IMR-90 (cell line): ENCODE measurements around the gene ERC2. TPM values are rescaled to one million over a fixed set of nuclear protein-coding genes. Genes with fewer than 3 reads are reported as not detected.
"Not testable (repeated sequence)": the region's sequence is repeated elsewhere in the genome, so short reads cannot be mapped to it uniquely, and the experiment has no call there.

ENCODE experiments used
- ATAC-seq: fragments of 200-7000 bp; cut with Tn5 transposase; 2 replicates; pipeline ENCODE4 v1.9.1; 2020; ENCODE audit warnings: low read depth, mild to moderate bottlenecking, moderate library complexity
- BruUV-seq: library from RNA; stranded (reverse); fragments of 400-500 nt; replicated peaks from 2 replicates; lab custom pipeline; 2021; lab: Mats Ljungman, UMichigan
- CTCF ChIA-PET: fragments of 300-600 bp; formaldehyde crosslinking; extraction: SDS; loops from one replicate; lab custom pipeline; 2021; ENCODE audit warnings: antibody characterized with exemption; lab: Yijun Ruan, JAX
- POLR2A ChIA-PET: fragments of 300-600 bp; sonication (Branson Sonifier 250); formaldehyde crosslinking; loops from one replicate; lab custom pipeline; 2022; ENCODE audit warnings: antibody characterized with exemption; ENCODE audit not compliant: unreplicated experiment; lab: Charles Lee
- DNase-seq: peaks from one replicate; pipeline ENCODE4 v3.0.0; 2013
- H2AFZ ChIP-seq: replicated peaks from 2 replicates; pipeline ENCODE3; 2013; ENCODE audit warnings: low read length, mild to moderate bottlenecking; ENCODE audit not compliant: poor library complexity
- H2AK5ac ChIP-seq: 2 replicates; pipeline ENCODE4 v1.6.1; 2013; ENCODE audit warnings: low read depth, low read length, inconsistent platforms
- H2AK9ac ChIP-seq: replicated peaks from 2 replicates; pipeline ENCODE3; 2013; ENCODE audit warnings: mild to moderate bottlenecking, low read depth, low read length, moderate library complexity; ENCODE audit not compliant: poor library complexity
- H2BK120ac ChIP-seq: 2 replicates; pipeline ENCODE4 v1.6.1; 2013; ENCODE audit warnings: low read depth, low read length, inconsistent platforms
- H2BK15ac ChIP-seq: 3 replicates; pipeline ENCODE4 v1.6.1; 2013; ENCODE audit warnings: low read depth, low read length, inconsistent platforms
- H2BK20ac ChIP-seq: 2 replicates; pipeline ENCODE4 v1.6.1; 2013; ENCODE audit warnings: low read depth, mild to moderate bottlenecking, inconsistent platforms, low read length, moderate library complexity
- H2BK5ac ChIP-seq: 2 replicates; pipeline ENCODE4 v1.6.1; 2013; ENCODE audit warnings: mild to moderate bottlenecking, low read depth, low read length, inconsistent platforms; ENCODE audit not compliant: poor library complexity, severe bottlenecking
- H3K14ac ChIP-seq: replicated peaks from 2 replicates; pipeline ENCODE4 v1.6.1; 2013; ENCODE audit warnings: low read depth, low read length, inconsistent platforms
- H3K18ac ChIP-seq: 2 replicates; pipeline ENCODE4 v1.6.1; 2013; ENCODE audit warnings: low read depth, low read length, control low read depth
- H3K23ac ChIP-seq: 2 replicates; pipeline ENCODE4 v1.6.1; 2013; ENCODE audit warnings: low read depth, low read length, inconsistent platforms
- H3K27ac ChIP-seq: 2 replicates; pipeline ENCODE4 v1.5.1; 2013; ENCODE audit warnings: mild to moderate bottlenecking, control low read depth, low read length; ENCODE audit not compliant: insufficient read depth
- H3K27me3 ChIP-seq: 2 replicates; pipeline ENCODE4 v1.6.1; 2013; ENCODE audit warnings: low read length; ENCODE audit not compliant: control insufficient read depth, insufficient read depth
- H3K36me3 ChIP-seq: 2 replicates; pipeline ENCODE4 v1.6.1; 2013; ENCODE audit warnings: low read length, mixed read lengths; ENCODE audit not compliant: control insufficient read depth, insufficient read depth
- H3K4ac ChIP-seq: 2 replicates; pipeline ENCODE4 v1.6.1; 2013; ENCODE audit warnings: low read depth, low read length, inconsistent platforms
- H3K4me1 ChIP-seq: 2 replicates; pipeline ENCODE4 v1.6.1; 2013; ENCODE audit warnings: low read length, mixed read lengths; ENCODE audit not compliant: control insufficient read depth, insufficient read depth
- H3K4me2 ChIP-seq: 2 replicates; pipeline ENCODE4 v1.6.1; 2013; ENCODE audit warnings: low read depth, mild to moderate bottlenecking, control low read depth, low read length, moderate library complexity
- H3K4me3 ChIP-seq: 2 replicates; pipeline ENCODE4 v1.5.1; 2013; ENCODE audit warnings: low read depth, mild to moderate bottlenecking, control low read depth, low read length, moderate library complexity; ENCODE audit not compliant: insufficient read depth
- H3K56ac ChIP-seq: 2 replicates; pipeline ENCODE4 v1.6.1; 2013; ENCODE audit warnings: low read length, inconsistent platforms; ENCODE audit not compliant: insufficient read depth; ENCODE audit errors: extremely low read depth
- H3K79me1 ChIP-seq, 2 experiments: 2 replicates each; pipeline ENCODE4 v1.6.1; 2013; ENCODE audit warnings: low read length in 2 of 2, inconsistent platforms in 1 of 2, low read depth in 1 of 2
- H3K9ac ChIP-seq: 2 replicates; pipeline ENCODE4 v1.6.1; 2013; ENCODE audit warnings: low read depth, low read length, control low read depth
- H3K9me1 ChIP-seq: 2 replicates; pipeline ENCODE4 v1.6.1; 2013; ENCODE audit warnings: low read length, inconsistent platforms; ENCODE audit not compliant: insufficient read depth
- H3K9me3 ChIP-seq: 2 replicates; pipeline ENCODE4 v1.6.1; 2013; ENCODE audit warnings: low read length; ENCODE audit not compliant: control insufficient read depth, insufficient read depth
- H4K20me1 ChIP-seq: 2 replicates; pipeline ENCODE4 v1.6.1; 2013; ENCODE audit warnings: low read length, inconsistent platforms; ENCODE audit not compliant: insufficient read depth
- H4K5ac ChIP-seq: 2 replicates; pipeline ENCODE4 v1.6.1; 2013; ENCODE audit warnings: mild to moderate bottlenecking, low read depth, low read length, control low read depth
- H4K8ac ChIP-seq, 2 experiments: 2 replicates each; pipeline ENCODE4 v1.6.1; 2013; ENCODE audit warnings: low read depth in 2 of 2, low read length in 2 of 2, control low read depth in 1 of 2, inconsistent platforms in 1 of 2
- H4K91ac ChIP-seq: 2 replicates; pipeline ENCODE4 v1.6.1; 2013; ENCODE audit warnings: low read depth, low read length, inconsistent platforms; ENCODE audit not compliant: insufficient read depth
- CTCF ChIP-seq: conservative IDR thresholded peaks from 2 replicates; pipeline ENCODE4 v1.5.1; 2012; ENCODE audit warnings: mild to moderate bottlenecking, low read depth, low read length, improper control_type of control experiment
- MXI1 ChIP-seq: IDR thresholded peaks from 2 replicates; pipeline ENCODE4 v1.6.1; 2012; ENCODE audit warnings: low read depth, mild to moderate bottlenecking, low read length, moderate library complexity, borderline replicate concordance
- POLR2A ChIP-seq: IDR thresholded peaks from 2 replicates; pipeline ENCODE4 v1.6.1; 2012; ENCODE audit warnings: mild to moderate bottlenecking, low read depth, low read length
- SMC3 ChIP-seq: fragments of 150-350 bp; IDR thresholded peaks from 2 replicates; pipeline ENCODE4 v1.6.1; 2016; ENCODE audit warnings: low read depth, mild to moderate bottlenecking, antibody characterized with exemption, low read length, moderate library complexity
- WGBS, 2 experiments: methylation state at CpG; one replicate each; pipeline versions ENCODE4 v1.1.5 to v1.1.7; 2013; ENCODE audit warnings: missing lambda C conversion rate in 2 of 2; ENCODE audit not compliant: insufficient read length in 1 of 2; ENCODE audit errors: extremely low coverage in 2 of 2; 5-methylcytosine and 5-hydroxymethylcytosine counted together
- dilution Hi-C: fragments of 300-500 bp; cut with HindIII; formaldehyde crosslinking; loops from one replicate; pipeline ENCODE4 v1.14.3; 2018; ENCODE audit warnings: low sequenced_read_pairs; ENCODE audit not compliant: unreplicated experiment
- in situ Hi-C: fragments of 300-500 bp; cut with MboI; formaldehyde crosslinking; loops from 3 replicates; pipeline ENCODE4 v1.14.3; 2019; ENCODE audit warnings: low sequenced_read_pairs, inconsistent platforms, mixed read lengths
- intact Hi-C: fragments of 100-400 bp; cut with micrococcal nuclease; formaldehyde crosslinking; loops from 2 replicates; pipeline ENCODE4 v1.10.0; 2022
- polyA plus RNA-seq, 3 experiments: library from polyadenylated mRNA; depleted of rRNA; stranded (reverse); fragments of >200 nt; gene quantifications; 2 replicates each; pipeline ENCODE4 v1.2.3, GENCODE V29; 2012; ENCODE audit warnings: low replicate concordance in 1 of 3
- total RNA-seq: library from RNA; depleted of rRNA; stranded (reverse); fragments of >200 nt; gene quantifications from 2 replicates; pipeline ENCODE4 v1.2.3, GENCODE V29; 2012
- TF ChIP-seq, protein P1 (sequence below): fragments of 150-350 bp; IDR thresholded peaks from 2 replicates; pipeline ENCODE4 v1.6.1; 2016; ENCODE audit warnings: low read depth, mild to moderate bottlenecking, low read length, moderate library complexity, borderline replicate concordance

Gene ERC2
- total and polyA plus RNA-seq, 2 of the 4 experiments (the other 2 are of a cell fraction) = 0.17 to 0.18 TPM

GRCh38 chr3:56019490-56020146 lies 448.6 kb downstream of the ERC2 start:
- Histone ChIP-seq H2BK15ac (no peak overlapping the region), H2BK120ac (no peak overlapping the region), H2BK5ac (no peak overlapping the region), H4K5ac (no peak overlapping the region), H3K4ac (no peak overlapping the region), H3K23ac (no peak overlapping the region), H3K18ac (no peak overlapping the region), H2AK5ac (no peak overlapping the region), H3K14ac (no peak overlapping the region), H3K4me2 (no peak overlapping the region), H3K4me3 (no peak overlapping the region), H3K56ac (no peak overlapping the region), H3K36me3 (no peaks in the 10 kb centered on the region), H2BK20ac (no peak overlapping the region), H3K27me3 (no peaks in the 10 kb centered on the region), H3K9ac (no peak overlapping the region), H2AFZ (no peak overlapping the region), H4K91ac (no peak overlapping the region), H3K27ac (no peak overlapping the region), H4K8ac (no peak overlapping the region), H2AK9ac (no peak overlapping the region), H3K9me3 (no peaks in the 10 kb centered on the region), H3K4me1 (no peaks in the 10 kb centered on the region), H3K79me1 (no peaks in the 10 kb centered on the region), H3K9me1 (no peaks in the 10 kb centered on the region), H4K20me1 (no peaks in the 10 kb centered on the region)
- in situ Hi-C loops = no loop called here
- DNase-seq (no peak), ATAC-seq (peak; percentile 60)
- CTCF ChIA-PET = interaction anchor here (1.1 kb wide), 1 partner anchor 23 kb away, joined by 3 read pairs; no protein-coding TSS in a partner anchor
- WGBS, 2 experiments = 58% methylated on average over 2 of the region's 4 CpGs; no CpG with 5 or more reads in 1 of the 2 experiments
- intact Hi-C loops = no loop called here
- TF ChIP-seq POLR2A (no peak), CTCF (no peak), MXI1 (no peak), SMC3 (no peak)
- TF ChIP-seq, protein P1, sequence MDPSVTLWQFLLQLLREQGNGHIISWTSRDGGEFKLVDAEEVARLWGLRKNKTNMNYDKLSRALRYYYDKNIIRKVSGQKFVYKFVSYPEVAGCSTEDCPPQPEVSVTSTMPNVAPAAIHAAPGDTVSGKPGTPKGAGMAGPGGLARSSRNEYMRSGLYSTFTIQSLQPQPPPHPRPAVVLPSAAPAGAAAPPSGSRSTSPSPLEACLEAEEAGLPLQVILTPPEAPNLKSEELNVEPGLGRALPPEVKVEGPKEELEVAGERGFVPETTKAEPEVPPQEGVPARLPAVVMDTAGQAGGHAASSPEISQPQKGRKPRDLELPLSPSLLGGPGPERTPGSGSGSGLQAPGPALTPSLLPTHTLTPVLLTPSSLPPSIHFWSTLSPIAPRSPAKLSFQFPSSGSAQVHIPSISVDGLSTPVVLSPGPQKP = no peak
- POLR2A ChIA-PET = no interaction called here
- no TSS peak for BruUV-seq
- dilution Hi-C loops = no loop called here

DNA sequence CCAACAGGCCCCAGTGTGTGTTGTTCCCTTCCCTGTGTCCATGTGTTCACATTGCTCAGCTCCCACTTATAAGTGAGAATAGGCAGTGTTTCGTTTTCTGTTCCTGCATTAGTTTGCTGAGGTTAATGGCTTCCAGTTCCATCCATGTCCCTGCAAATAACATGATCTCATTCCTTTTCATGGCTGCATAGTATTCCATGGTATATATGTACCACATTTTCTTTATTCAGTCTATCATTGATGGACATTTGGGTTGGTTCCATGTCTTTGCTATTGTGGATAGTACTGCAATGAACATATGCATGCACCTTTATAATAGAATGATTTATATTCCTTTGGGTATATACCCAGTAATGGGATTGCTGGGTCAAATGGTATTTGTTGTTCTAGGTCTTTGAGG lies 452.9 kb downstream of the ERC2 start:
- H3K9me1 ChIP-seq, H3K9ac ChIP-seq, in situ Hi-C loops, H3K4me2 ChIP-seq, H3K4me1 ChIP-seq, H3K4ac ChIP-seq, H2BK15ac ChIP-seq, dilution Hi-C loops, H2BK20ac ChIP-seq, H3K9me3 ChIP-seq, H3K23ac ChIP-seq, H2AK5ac ChIP-seq, BruUV-seq, H3K27me3 ChIP-seq, H3K56ac ChIP-seq, H4K8ac ChIP-seq, H2BK5ac ChIP-seq, H3K79me1 ChIP-seq, H4K5ac ChIP-seq, H3K36me3 ChIP-seq, ATAC-seq, CTCF ChIA-PET, H2AK9ac ChIP-seq, H3K27ac ChIP-seq, H3K18ac ChIP-seq, H4K91ac ChIP-seq, DNase-seq, intact Hi-C loops, H2AFZ ChIP-seq, POLR2A ChIA-PET, H3K4me3 ChIP-seq, H4K20me1 ChIP-seq, H3K14ac ChIP-seq, H2BK120ac ChIP-seq: not testable (repeated sequence)
- no CpG with 5 or more reads among the region's 1 CpG for WGBS, 2 experiments
